Ramos (cell line): ENCODE data around the gene NBEA.

Source experiments
- in situ Hi-C: fragments of 300-500 bp; cut with MboI; formaldehyde crosslinking; loops from one replicate; pipeline ENCODE4 v1.14.3; 2022; ENCODE audit warnings: low sequenced_read_pairs; ENCODE audit not compliant: unreplicated experiment

NBEA gene

DNA sequence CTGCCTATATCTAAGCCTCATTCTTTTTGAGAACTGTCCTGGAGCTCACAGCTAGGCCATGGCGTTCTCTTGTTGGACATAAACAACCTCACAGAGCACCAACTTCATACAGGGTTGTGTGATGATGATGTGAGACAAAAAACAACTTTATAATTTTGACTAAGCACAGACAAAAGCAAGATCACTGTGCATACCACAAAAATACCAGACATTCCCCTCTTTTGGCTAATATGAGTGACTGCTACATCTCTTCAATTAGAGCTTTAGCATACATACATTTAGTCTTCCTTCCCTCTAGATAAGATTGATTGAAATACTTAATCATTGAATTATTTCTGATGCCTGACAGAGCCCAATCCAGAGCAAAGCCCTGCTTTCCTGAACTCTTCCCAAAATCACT is 526.1 kb downstream of the NBEA start:
- in situ Hi-C loops = no loop called here

DNA sequence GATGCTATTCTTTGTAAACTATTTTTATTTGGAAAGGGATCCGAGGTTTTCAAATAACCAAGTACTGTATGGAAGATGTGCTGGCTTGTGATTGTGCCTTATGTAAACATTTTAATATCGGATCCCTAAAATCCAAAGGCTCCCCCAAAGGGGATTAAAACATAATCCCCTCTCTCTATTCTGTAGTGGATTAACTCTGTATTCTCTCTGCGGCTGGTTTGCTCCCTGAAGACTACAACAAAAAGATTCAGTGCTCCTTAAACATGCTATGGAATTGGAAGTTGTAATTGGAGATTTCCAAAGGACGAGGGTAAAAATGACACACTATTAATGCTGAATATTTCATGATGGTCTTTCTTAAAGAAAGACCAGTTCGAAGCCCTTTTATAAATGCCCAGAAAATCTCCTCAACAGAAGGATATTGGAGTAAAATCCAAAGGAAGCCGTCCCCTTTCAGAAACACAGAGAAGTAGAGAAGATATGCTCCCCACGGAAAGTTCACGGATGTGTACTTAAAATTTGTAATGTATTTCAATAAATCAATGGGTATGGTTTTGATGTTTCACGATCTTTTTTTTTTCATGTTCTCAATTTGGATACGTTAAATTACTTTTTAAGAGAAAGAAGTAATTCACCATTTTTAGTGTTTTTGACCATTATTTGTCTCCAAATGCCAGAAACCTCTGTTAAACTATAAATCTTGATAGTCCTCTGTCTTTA is 527.9 kb downstream of the NBEA start:
- in situ Hi-C loops = no loop called here

DNA sequence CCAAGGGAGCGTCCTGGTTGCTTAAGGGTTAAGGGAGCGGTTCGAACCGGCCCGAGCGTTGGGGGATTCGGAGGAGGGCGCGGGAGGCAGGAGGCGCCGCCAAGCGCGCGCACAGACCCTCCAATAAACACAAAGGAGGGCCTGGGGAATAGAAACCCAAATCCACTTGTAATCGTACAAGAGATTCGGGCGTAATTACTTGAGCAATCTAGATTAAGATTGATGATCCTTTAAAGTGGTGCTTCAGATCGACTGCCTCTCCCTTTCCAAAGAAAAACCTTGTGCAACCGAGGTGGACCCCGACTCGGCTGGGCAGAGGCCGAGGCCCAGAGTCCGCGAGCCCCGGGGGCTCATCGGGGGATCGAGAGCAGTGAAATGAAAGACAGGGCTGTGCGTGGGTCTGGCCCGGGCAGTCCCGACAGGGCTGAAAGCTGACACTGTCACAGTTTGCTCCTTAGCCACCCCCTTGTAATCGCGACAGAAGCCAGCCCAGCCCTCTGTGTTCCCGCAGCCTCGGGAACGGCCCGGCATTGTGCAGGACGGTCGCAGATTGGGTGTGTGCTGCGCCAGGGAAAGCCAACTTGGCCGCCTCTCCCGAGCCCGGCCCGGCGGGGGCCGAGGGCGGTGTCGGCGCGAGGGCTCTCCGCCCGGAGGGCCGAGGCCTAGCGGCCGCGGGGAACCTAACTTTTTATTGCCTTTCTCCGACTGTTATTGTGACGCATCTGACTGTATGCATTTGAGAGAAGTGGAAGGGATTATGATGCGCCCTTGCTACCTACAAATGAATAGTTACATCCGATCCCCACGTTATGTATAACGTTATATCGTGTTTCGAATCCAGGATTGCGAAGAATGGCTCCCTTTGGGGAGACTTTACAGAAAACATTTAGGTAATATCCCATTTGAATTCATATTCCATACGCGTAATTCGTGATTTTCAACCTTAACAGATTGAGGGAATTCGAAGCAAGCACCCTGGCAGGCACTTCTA is 528.9 kb downstream of the NBEA start:
- in situ Hi-C loops = no loop called here

DNA sequence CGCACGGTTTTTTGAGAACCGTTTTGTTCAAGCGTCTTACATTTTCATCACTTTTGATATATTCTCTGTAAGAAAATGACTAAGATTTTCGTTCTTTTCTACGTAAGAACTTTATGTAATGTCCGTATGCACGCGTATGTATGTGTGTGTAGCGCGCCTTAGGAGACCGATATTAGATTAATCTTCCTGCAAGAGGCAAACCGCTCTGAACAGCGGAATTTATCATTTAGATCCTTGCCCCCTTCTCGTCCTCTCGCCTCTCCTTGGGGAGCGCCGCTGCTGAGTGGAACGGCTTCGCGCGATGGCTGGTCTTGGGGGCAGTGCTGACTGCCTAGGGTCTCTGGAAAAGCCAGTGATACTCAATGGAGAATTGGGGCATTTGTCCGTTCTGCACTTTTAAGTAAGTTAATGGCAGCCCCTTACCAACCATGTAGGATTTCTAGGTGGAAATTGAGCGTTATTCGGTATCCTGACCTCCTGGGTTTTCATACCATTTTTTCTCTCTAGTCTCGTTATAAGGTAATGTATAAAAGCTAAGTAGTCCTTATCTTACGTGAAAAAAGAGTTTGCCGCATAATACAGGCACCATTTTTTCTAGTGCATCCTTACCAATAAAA is 529.7 kb downstream of the NBEA start:
- in situ Hi-C loops = no loop called here

DNA sequence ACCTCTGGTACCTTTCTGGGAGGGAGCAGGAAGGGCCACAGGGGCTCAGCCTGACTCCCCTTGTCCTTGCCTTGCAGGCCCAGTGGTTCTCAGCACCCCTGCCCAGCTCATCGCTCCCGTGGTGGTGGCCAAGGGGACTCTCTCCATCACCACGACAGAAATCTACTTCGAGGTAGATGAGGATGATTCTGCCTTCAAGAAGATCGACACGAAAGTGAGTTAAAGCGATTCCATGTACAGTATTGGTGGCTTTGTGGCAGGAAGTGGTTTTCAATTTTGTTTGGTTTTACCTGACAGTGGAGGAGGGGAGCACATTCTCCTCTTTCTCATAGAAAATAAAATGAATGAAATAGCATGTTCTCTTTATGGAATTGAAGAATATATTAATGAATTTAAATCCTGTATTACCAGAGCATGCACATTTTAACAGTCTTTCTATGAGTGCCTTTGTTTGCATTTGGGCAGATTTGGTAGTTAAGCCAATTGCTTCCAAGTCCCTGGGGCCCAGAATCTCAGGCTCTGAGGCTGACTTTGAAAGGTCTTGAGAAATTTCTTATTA is 530.3 kb downstream of the NBEA start:
- in situ Hi-C loops = no loop called here

DNA sequence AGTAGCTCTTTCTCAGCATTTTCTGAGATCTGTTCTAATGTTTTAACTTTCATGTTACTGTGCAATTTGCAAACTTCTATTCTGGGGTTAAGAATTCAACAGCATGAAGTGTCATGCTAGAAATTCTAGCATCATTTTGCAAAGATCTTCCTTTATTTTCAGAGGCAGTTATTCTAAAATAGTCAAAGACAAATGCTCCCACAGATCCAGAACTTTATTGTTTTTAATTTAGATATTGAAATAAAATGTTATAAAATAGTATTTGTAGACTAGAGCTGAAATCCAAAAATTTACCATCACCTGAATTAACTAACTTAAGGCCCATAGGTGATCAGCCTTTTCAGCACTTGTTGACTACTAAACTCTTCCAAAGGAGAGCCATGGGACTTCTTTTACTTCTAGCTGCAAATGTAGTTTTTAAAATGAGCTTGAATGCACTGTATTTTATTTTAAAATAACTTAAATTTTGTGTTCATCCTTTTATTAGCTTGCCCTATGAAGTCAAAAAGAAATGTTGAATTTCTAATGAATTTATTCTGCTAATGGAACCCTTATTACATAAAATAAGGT is 531.2 kb downstream of the NBEA start:
- in situ Hi-C loops = no loop called here

DNA sequence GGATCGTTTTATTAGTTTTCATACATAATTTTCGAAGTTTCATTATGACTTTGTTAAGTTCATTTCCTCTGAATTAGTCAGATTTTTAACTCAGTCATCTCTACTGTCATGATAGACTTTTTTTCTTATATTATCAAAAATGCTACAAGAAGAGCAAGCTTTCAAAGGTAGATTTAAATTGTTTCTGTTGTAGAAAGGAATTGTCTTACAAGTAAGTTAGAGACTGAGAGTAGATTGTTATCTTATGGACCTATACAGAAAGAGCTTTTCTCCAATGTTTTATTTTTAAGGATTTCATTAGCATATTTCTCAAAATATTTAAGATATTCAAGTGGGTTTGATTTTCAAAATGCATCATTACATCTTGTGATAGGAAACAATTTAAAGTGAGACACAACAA is 531.7 kb downstream of the NBEA start:
- in situ Hi-C loops = no loop called here

DNA sequence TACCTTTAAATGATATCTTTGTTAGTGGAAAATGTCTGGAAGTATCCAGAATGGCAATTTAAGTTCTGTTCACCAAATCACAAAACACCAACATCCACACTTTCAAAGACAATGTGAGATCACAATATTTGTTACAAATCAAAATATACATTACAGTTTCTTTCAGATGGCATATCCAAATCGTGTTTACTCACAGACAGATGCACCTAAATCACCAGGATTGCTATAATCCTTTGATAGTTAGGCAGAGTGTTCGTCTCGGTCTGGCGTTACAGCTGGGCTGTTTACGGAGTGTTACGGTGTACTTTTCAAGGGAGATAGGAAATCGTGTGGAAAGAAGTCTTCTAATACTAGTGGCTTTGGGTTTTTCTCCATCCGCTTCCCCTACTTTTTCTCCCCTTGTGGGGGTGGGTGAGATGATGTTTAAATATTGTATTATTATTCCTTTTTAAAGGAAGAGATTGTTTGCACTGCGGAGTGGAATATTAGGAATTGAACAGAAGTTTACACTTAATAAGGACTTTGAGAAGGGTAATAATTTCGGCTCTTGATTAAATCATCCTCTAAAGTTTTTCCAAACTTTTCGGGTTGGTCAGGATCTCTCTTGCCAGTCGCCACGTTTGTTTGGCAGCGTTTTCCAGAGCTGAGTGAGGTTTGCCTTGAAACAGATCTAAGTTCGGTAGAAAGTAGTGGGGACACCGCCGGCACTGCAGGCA is 532.6 kb downstream of the NBEA start:
- in situ Hi-C loops = no loop called here

DNA sequence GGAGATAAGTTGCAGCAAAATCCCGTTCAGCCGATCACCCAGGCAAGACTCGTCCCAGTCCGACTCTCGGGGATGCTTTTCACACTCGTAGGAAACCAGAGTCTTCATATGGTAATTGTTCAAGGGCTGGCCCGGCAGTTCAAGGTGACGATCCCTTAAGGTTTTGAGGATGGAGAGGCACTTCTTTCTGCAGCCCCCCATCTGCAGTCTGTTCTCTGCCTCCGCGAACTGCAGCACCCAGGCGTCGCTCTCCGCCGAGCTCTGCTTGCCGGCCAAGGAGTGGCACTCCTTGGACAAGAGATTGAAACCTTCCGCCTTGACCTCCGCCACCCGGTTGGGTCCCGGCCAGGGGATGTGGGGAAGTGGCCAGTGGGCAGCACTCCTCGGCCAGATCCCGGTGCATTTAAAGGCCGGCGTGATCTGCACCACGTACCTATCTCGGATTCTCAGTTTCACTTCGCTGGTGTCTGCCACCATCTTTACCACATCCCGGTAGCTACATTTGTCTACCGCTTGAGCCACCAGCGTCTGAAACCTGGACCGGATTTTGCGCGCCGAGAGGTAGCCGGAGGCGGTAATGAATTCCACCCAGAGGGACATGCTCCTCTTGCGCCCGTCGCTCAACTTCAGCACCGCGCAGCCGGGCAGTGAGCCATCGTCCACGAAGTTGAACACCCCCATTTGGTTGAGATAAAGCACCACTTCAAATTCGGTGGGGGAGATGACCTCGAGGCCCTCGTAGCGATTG is 533.3 kb downstream of the NBEA start:
- in situ Hi-C loops = no loop called here

DNA sequence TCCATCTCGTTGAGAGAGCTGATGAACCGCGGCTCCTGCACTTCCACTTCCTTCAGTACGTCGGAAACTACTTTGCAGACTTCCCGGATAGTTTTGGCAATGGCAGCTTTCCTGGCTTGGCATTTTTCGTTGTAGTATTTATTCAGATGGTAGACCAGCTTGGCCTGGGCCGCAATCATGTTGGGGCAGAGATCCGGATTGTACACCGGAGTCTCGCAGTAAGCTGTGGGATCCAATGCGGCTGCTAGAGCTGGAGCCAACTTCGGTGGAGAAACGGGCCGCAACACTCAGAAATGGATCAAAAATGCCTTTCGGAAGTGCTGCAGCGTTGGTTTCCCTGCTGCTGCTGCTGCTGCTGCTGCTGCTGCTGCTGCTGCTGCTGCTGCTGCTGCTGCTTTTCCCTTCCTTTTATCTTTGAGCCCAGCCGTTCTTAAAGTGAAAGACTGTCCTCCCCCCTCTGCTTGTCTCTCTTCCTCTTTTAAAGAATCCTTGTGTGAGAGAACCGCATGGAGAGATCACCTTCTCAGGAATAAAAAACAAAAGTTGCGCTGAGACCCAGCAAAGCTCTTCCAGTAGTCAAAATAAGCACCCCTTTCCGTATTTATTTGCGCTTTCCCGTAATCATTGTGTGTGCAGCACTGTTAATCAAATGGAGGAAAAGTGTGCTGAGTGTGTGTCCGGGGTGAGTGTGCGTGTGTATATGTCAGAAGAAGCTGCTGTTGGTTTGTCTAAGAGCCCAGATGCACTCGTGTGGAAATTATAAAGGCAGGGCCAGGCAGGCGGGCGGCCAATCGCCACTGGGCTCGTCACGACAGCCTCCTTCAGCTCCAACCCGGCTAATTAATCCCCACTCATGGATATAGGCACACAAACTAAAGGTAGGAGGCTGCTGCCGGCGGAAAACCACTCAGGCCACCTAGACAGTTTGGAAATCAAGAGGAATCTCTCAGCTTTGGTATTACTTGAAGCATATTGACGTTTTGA is 534.2 kb downstream of the NBEA start, which contains the start of gene MAB21L1:
Gene MAB21L1 (minus strand): TSS at position 730 of the 984 bp plus-strand sequence. CDS start 551 bp downstream, at position 179.
- in situ Hi-C loops = no loop called here

DNA sequence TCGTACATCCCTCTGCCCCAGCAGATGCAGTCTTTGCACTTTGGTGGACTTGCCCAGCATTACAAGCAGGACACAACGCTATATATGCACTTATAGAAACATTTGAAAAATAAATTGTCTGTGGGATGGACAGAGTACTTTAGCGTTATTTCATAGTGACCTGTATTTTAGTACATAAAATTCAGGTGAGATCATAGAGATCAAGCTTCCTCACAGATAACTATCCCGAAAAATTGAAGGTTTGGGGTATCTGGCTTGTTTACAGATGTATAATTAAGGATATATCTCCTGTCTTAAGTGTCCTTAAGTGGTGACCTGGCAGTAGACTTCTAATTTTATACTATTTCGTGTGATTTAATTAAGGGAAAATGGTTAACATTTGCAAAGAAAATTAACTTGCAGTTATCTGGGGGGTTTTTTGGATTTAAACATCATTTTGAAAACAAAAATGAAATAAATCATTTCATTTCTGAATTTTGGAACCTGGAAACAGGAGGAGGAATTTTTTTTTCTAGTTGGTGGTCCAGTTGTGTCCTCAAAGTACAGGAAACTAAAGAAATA is 535.4 kb downstream of the NBEA start:
- in situ Hi-C loops = no loop called here

DNA sequence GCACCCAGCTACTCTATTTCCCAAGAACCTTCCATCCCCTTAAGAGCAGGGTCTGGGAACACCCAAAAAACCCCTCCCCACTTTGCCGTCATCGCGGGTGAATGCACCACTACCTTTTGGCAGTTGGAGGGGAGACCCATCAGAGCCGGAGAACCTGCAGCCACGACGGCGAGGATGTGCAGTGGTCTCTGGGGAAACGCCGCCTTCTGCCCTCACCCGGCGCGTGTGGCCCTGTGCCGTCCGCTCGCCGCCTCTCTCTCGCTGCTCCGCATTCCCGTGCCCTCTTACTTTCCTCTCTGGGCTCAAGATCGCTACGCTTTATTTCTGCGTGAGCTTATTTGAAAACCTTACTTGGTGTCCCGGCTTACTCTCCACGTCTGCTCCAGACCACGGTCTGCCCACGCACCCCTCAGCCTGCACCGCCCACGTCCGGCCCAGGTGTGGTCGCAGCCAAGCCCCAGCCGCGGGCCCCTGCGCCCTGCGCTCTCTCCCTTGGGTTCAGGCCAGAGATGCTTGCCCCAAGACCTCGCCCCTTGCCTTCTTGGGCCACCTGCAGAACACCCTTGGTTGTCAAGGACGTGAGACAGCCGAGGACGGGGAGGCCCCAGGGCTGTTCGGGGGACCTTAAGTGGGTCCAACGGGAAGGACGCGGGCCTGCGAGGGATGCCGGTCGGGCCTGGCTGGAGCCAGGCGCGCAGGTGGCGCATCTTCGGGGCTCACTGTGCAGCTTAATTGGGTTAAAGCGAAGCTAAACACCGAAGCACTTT is 536.4 kb downstream of the NBEA start:
- in situ Hi-C loops = no loop called here

DNA sequence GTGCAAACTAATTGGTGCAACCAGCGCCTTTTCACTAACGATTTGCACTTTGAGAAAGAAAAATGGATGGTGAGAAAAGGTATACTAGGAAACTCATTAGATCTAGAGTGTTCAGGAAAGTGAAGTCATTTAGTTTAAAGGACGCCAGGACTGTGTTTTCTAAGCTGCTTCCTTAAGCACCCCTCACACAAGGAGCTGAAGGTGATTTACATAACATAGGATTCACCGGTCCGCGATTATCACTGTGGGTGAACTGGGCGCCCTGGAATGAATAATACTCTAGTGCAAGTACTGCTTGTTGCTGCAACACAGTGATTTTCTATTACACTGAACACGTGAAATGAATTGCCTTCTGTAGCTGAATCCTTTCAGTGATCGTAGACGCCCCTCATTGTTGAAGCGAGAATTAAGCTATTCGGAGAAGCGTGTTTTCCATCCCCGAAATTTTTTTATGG is 537.0 kb downstream of the NBEA start:
- in situ Hi-C loops = no loop called here

DNA sequence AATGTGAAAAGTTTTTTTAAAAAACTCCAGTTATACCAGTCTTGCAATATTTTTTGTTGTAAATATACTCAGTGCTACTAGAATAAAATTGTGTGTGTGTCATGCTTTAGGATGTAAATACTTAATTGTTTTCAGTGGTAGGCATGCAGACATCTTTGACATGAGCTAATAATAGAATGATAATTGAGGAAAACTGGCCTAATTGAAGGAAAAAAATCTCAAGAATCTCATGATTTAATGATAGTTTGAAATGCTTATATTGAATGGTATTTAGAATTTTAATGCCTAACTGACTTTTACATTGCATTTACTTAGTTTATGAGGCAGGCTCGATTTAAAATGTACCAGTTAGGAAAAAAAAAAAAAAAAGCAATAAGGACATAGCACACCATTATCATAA is 537.6 kb downstream of the NBEA start:
- in situ Hi-C loops = no loop called here

DNA sequence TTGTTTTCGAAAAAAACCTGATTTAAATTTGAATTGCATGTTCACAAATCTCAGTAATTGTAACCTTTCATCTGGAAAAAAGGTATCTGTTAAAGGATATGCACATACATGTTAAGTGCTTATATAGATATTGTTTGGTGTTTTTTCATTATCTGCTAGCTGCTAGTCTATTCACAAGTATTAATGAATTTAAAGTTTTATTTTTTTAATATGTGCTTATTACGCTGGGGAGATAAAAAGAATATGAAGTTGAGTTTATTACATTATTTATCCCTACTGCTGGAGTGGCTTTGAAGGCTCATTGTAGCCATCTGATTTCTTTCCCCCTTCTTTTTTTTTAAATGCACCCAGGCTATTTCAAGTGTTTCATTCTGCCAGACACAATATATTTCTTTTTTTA is 538.3 kb downstream of the NBEA start:
- in situ Hi-C loops = no loop called here

DNA sequence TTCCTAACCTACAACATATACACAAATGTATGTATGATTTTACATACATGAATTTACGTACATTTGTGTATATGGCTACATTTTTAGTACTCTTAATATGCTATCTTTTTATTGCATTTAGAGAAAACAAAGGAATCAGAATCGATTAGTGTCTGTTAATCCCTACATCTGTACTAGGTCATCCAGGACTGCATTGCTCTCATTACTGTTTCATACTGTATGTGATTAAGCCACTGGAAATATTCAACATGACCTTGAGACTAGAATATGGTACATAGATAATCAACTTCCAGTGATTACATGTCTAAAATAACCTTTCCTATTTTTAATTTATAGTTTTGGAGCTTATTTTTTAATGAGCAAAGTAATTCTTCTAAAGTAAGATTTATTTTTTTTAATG is 539.7 kb downstream of the NBEA start:
- in situ Hi-C loops = no loop called here

DNA sequence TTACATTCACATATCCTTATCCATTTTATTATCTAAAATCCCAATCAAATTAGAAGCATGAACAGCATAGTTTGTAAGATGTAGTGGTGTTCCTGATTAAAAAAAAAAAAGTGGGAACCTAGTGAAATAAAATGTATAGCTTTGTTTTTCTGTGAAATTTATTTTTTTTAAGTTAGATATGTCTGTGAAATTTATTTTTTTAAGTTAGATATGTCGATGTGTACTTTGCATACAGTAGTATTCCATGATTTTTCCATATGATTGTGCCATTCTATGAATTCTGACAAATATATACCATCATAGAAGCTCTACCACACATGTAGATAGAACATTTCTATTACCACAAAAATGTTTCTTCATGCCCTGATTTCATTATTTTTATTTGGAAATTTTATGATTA is 540.5 kb downstream of the NBEA start:
- in situ Hi-C loops = no loop called here
